ENCODE results near the gene PEAK3. TPM values are rescaled to one million over a fixed set of nuclear protein-coding genes. Genes with fewer than 3 reads are reported as not detected.

PEAK3 gene
- total and polyA plus RNA-seq, 9 of the 15 experiments (the other 6 are each of a cell fraction or from before 2014, with no cell fraction given) = 0.07 to 0.40 TPM; not detected in 7

GRCh38 chr19:2269244-2270156 is 12.5 kb downstream of the PEAK3 start (continued):
- TF ChIP-seq BACH1 (tag; IDR thresholded peaks at IDR 0.05) = no peak; the same call in 1 of the 2 replicates
- TF ChIP-seq MTA2 (IDR thresholded peaks at IDR 0.05; ENCODE audit: low read depth) = no peak
- no peak for TF ChIP-seq HMG20A (CRISPR knock-in tag; conservative IDR thresholded peaks at IDR 0.05)
- no peak for TF ChIP-seq CUX1 (CRISPR knock-in tag; IDR thresholded peaks at IDR 0.05)
- TF ChIP-seq ASH1L (IDR thresholded peaks at IDR 0.05; ENCODE audit: borderline replicate concordance, low read depth, partially characterized antibody) = peak; percentile 67
- peak; percentile 84 for TF ChIP-seq CTBP1 (IDR thresholded peaks at IDR 0.05; ENCODE audit: borderline replicate concordance)
- TF ChIP-seq MXD1 (CRISPR knock-in tag; IDR thresholded peaks at IDR 0.05; ENCODE audit: borderline replicate concordance, poor library complexity, severe bottlenecking) = no peak
- TF ChIP-seq SPI1 (IDR thresholded peaks at IDR 0.05; ENCODE audit: borderline replicate concordance, low read depth, low read length) = no peak
- TF ChIP-seq SIN3B (IDR thresholded peaks at IDR 0.05; ENCODE audit: low read depth) = peak; percentile 45; the same call in 1 of the 2 replicates
- no peak for TF ChIP-seq KAT2B (IDR thresholded peaks at IDR 0.05; ENCODE audit: low read depth, low read length)
- TF ChIP-seq CBFA2T3 (IDR thresholded peaks at IDR 0.05) = no peak
- TF ChIP-seq IFI16 (CRISPR knock-in tag; IDR thresholded peaks at IDR 0.05) = no peak
- TF ChIP-seq TAF1 (IDR thresholded peaks at IDR 0.05; ENCODE audit: control insufficient read depth, extremely low read depth, insufficient read depth, low read length, severe bottlenecking) = peak; percentile 100
- no peak for TF ChIP-seq XRCC4 (IDR thresholded peaks at IDR 0.05; ENCODE audit: extremely low read depth, insufficient read depth, insufficient read length)
- TF ChIP-seq E2F5 (CRISPR knock-in tag; IDR thresholded peaks at IDR 0.05) = peak; percentile 74
- TF ChIP-seq ZNF134 (CRISPR knock-in tag; conservative IDR thresholded peaks at IDR 0.05) = no peak
- TF ChIP-seq ZNF584 (CRISPR knock-in tag; IDR thresholded peaks at IDR 0.05; ENCODE audit: low read depth) = peak; percentile 63; the same call in 1 of the 2 replicates
- no peak for TF ChIP-seq LCOR (CRISPR knock-in tag; IDR thresholded peaks at IDR 0.05)
- no peak for TF ChIP-seq ZNF717 (CRISPR knock-in tag; IDR thresholded peaks at IDR 0.05)
- no peak for TF ChIP-seq DDX20 (tag; IDR thresholded peaks at IDR 0.05; ENCODE audit: low read depth)
